ENCODE results near the gene ZBED3.

- TF ChIP-seq EP300 (IDR thresholded peaks at IDR 0.05) = peak; percentile 12 to 51
- TF ChIP-seq CTCF (IDR thresholded peaks at IDR 0.05) = peak in 2 of 5 experiments; percentile 13 to 33
- peak in 1 of 2 donors; percentile 37 for TF ChIP-seq POLR2A (IDR thresholded peaks at IDR 0.05)
Measured at GRCh38 chr5:77086689-77087483, at the start of gene ZBED3.

All from tibial nerve (tissue), 4 donors.